Measurements from ENCODE around the gene RAI2.
"Not testable (repeated sequence)": the region's sequence is repeated elsewhere in the genome, so short reads cannot be mapped to it uniquely, and the experiment has no call there.

The RAI2 gene

GRCh38 chrX:17801431-17801830 is 59.7 kb downstream of the RAI2 start:
- DNase-seq (ENCODE audit: low read depth, low spot score): no peak
- no peak for TF ChIP-seq CTCF (IDR thresholded peaks at IDR 0.05; ENCODE audit: low read depth, low read length)
- no peak overlapping the region for H3K4me3 ChIP-seq (ENCODE audit: low read depth, low read length)
- in situ Hi-C loops (cut with HindIII; ENCODE audit: low sequenced_read_pairs): no loop called here

GRCh38 chrX:17798921-17799320 is 62.2 kb downstream of the RAI2 start:
- no peak overlapping the region for H3K4me3 ChIP-seq (ENCODE audit: low read depth, low read length)
- in situ Hi-C loops (cut with HindIII; ENCODE audit: low sequenced_read_pairs): no loop called here
- no peak for DNase-seq (ENCODE audit: low read depth, low spot score)
- TF ChIP-seq CTCF (IDR thresholded peaks at IDR 0.05; ENCODE audit: low read depth, low read length): no peak

- in situ Hi-C loops (cut with HindIII; ENCODE audit: low sequenced_read_pairs): no loop called here
- H3K4me3 ChIP-seq (ENCODE audit: low read depth, low read length): no peak overlapping the region
- no peak for TF ChIP-seq CTCF (IDR thresholded peaks at IDR 0.05; ENCODE audit: low read depth, low read length)
- DNase-seq (ENCODE audit: low read depth, low spot score): no peak
These were observed 68.3 kb downstream of the RAI2 start for GRCh38 chrX:17792826-17793225.

- no peak for DNase-seq (ENCODE audit: low read depth, low spot score)
- TF ChIP-seq CTCF (IDR thresholded peaks at IDR 0.05; ENCODE audit: low read depth, low read length): no peak
- in situ Hi-C loops (cut with HindIII; ENCODE audit: low sequenced_read_pairs): no loop called here
- no peak overlapping the region for H3K4me3 ChIP-seq (ENCODE audit: low read depth, low read length)
These were observed 72.0 kb downstream of the RAI2 start for GRCh38 chrX:17788956-17789562.

- peak; percentile 78 for TF ChIP-seq CTCF (IDR thresholded peaks at IDR 0.05; ENCODE audit: low read depth, low read length)
- H3K4me3 ChIP-seq (ENCODE audit: low read depth, low read length): no peak overlapping the region
- DNase-seq (ENCODE audit: low read depth, low spot score): peak; percentile 32
- in situ Hi-C loops (cut with HindIII; ENCODE audit: low sequenced_read_pairs): no loop called here
These were observed 72.7 kb downstream of the RAI2 start for GRCh38 chrX:17788439-17788838.

GRCh38 chrX:17787557-17787956 is 73.5 kb downstream of the RAI2 start:
- TF ChIP-seq CTCF (IDR thresholded peaks at IDR 0.05; ENCODE audit: low read depth, low read length): no peak
- no peak for DNase-seq (ENCODE audit: low read depth, low spot score)
- in situ Hi-C loops (cut with HindIII; ENCODE audit: low sequenced_read_pairs): no loop called here

GRCh38 chrX:17786554-17787347 is 74.3 kb downstream of the RAI2 start:
- H3K4me3 ChIP-seq (ENCODE audit: low read depth, low read length); DNase-seq (ENCODE audit: low read depth, low spot score); in situ Hi-C loops (cut with HindIII; ENCODE audit: low sequenced_read_pairs): not testable (repeated sequence)

More at GRCh38 chrX:17787557-17787956, 73.5 kb downstream of the RAI2 start:
- H3K4me3 ChIP-seq (ENCODE audit: low read depth, low read length): no peak overlapping the region
